ENCODE measurements around the gene NUAK1.

Gene NUAK1

GRCh38 chr12:106107566-106107965 is 31.2 kb downstream of the NUAK1 start:
- Histone ChIP-seq H3F3A (ENCODE audit: control insufficient read depth, insufficient read depth) (no peaks in the 10 kb centered on the region), H3K27me3 (ENCODE audit: control insufficient read depth, low read length) (peaks cover 40% of the 10 kb centered on the region), H3K4me3 (ENCODE audit: low read length) (no peak overlapping the region), H3K4me2 (ENCODE audit: low read length) (no peak overlapping the region), H4K20me1 (ENCODE audit: control insufficient read depth, insufficient read depth, low read depth, low read length) (no peaks in the 10 kb centered on the region), H3K9me2 (replicated peaks; ENCODE audit: control insufficient read depth, low read length) (no peaks in the 10 kb centered on the region), H3K9me3 (ENCODE audit: control insufficient read depth, insufficient read depth, low read length) (no peaks in the 10 kb centered on the region), H3K4me1 (ENCODE audit: control insufficient read depth, low read length) (no peaks in the 10 kb centered on the region), H3K36me3 (ENCODE audit: control insufficient read depth, low read length) (no peaks in the 10 kb centered on the region), H3K79me2 (ENCODE audit: control insufficient read depth, low read length) (no peaks in the 10 kb centered on the region), H3K27ac (ENCODE audit: low read depth, low read length) (no peak overlapping the region)
- TF ChIP-seq CTCF (IDR thresholded peaks at IDR 0.05; ENCODE audit: low read depth, low read length, poor library complexity, severe bottlenecking) (no peak), EZH2phosphoT487 (IDR thresholded peaks at IDR 0.05; ENCODE audit: borderline replicate concordance, low read length) (no peak)

GRCh38 chr12:106106892-106107291 is 31.9 kb downstream of the NUAK1 start:
- Histone ChIP-seq H3K4me1 (ENCODE audit: control insufficient read depth, low read length) (no peaks in the 10 kb centered on the region), H3K4me2 (ENCODE audit: low read length) (no peak overlapping the region), H3K9me3 (ENCODE audit: control insufficient read depth, insufficient read depth, low read length) (no peaks in the 10 kb centered on the region), H3F3A (ENCODE audit: control insufficient read depth, insufficient read depth) (no peaks in the 10 kb centered on the region), H3K4me3 (ENCODE audit: low read length) (no peak overlapping the region), H3K9me2 (replicated peaks; ENCODE audit: control insufficient read depth, low read length) (no peaks in the 10 kb centered on the region), H3K36me3 (ENCODE audit: control insufficient read depth, low read length) (no peaks in the 10 kb centered on the region), H3K27me3 (ENCODE audit: control insufficient read depth, low read length) (peaks cover 40% of the 10 kb centered on the region), H3K27ac (ENCODE audit: low read depth, low read length) (no peak overlapping the region), H4K20me1 (ENCODE audit: control insufficient read depth, insufficient read depth, low read depth, low read length) (no peaks in the 10 kb centered on the region), H3K79me2 (ENCODE audit: control insufficient read depth, low read length) (no peaks in the 10 kb centered on the region)
- no peak for TF ChIP-seq EZH2phosphoT487 (IDR thresholded peaks at IDR 0.05; ENCODE audit: borderline replicate concordance, low read length)
- no peak for TF ChIP-seq CTCF (IDR thresholded peaks at IDR 0.05; ENCODE audit: low read depth, low read length, poor library complexity, severe bottlenecking)

- Histone ChIP-seq H4K20me1 (ENCODE audit: control insufficient read depth, insufficient read depth, low read depth, low read length) (no peaks in the 10 kb centered on the region), H3K27ac (ENCODE audit: low read depth, low read length) (no peak overlapping the region), H3K36me3 (ENCODE audit: control insufficient read depth, low read length) (no peaks in the 10 kb centered on the region), H3K4me3 (ENCODE audit: low read length) (no peak overlapping the region), H3K9me2 (replicated peaks; ENCODE audit: control insufficient read depth, low read length) (no peaks in the 10 kb centered on the region), H3K4me2 (ENCODE audit: low read length) (no peak overlapping the region), H3K27me3 (ENCODE audit: control insufficient read depth, low read length) (peaks cover 36% of the 10 kb centered on the region), H3K4me1 (ENCODE audit: control insufficient read depth, low read length) (no peaks in the 10 kb centered on the region), H3K79me2 (ENCODE audit: control insufficient read depth, low read length) (no peaks in the 10 kb centered on the region), H3K9me3 (ENCODE audit: control insufficient read depth, insufficient read depth, low read length) (no peaks in the 10 kb centered on the region), H3F3A (ENCODE audit: control insufficient read depth, insufficient read depth) (no peaks in the 10 kb centered on the region)
- no peak for TF ChIP-seq EZH2phosphoT487 (IDR thresholded peaks at IDR 0.05; ENCODE audit: borderline replicate concordance, low read length)
- no peak for TF ChIP-seq CTCF (IDR thresholded peaks at IDR 0.05; ENCODE audit: low read depth, low read length, poor library complexity, severe bottlenecking)
These were observed 32.6 kb downstream of the NUAK1 start for GRCh38 chr12:106106061-106106566.

Data from DOHH2 (cell line).